Measurements from ENCODE around the gene ATP6V1C2. TPM values are rescaled to one million over a fixed set of nuclear protein-coding genes. Genes with fewer than 3 reads are reported as not detected.

ATP6V1C2 gene
- total RNA-seq, 1 experiment from 2014 or later, result 2.0 TPM

DNA sequence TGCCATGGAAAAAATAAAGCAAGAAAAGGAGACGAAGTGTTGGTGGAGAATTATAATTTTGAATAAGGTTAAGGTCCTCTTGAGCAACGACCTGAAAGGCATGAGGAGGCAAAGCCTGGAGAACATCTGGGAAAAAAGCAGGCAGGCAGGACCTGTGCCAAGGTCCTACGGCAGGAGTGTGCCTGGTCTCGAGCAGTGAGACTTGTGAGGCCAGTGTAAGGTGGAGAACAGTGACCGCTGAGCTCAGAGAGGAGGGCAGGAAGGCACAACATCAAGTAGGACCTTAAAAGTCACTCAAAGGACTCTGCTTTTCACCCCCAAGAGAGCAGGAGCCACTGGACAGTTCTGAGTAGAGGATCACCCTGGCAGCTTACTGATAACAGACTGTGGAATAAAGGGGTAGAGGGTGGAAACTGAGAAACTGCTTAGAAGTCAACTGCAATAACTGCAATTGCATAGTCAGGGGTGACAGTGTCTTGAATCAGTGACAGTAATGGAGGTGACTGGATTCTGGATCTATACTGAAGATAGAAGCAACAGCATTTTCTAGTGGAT, 35.2 kb upstream of the ATP6V1C2 start:
- H3K9me2 ChIP-seq (ENCODE audit: insufficient read depth), result no peaks in the 10 kb centered on the region
- H3K4me2 ChIP-seq (ENCODE audit: low read length), result no peak overlapping the region
- H3K79me2 ChIP-seq (ENCODE audit: insufficient read depth, low read length), result peaks cover 83% of the 10 kb centered on the region
- no peak overlapping the region for H3K9ac ChIP-seq (ENCODE audit: low read length)
- H3K9me3 ChIP-seq (ENCODE audit: control insufficient read depth in 1 of 2, insufficient read depth in 1 of 2, low read depth in 1 of 2, low read length in 2 of 2), result no peaks in the 10 kb centered on the region
- H3K27me3 ChIP-seq (ENCODE audit: insufficient read depth, low read length), result no peaks in the 10 kb centered on the region
- ChIA-PET POLR2A (no interaction called here), CTCF (no interaction called here), RAD21 (ENCODE audit: low non-redundant PET in 1 of 2, low total read pairs in 2 of 2, uncharacterized antibody in 2 of 2, unreplicated experiment in 2 of 2) (no interaction called here)
- no peak for TF ChIP-seq POLR2AphosphoS5 (IDR thresholded peaks at IDR 0.05; ENCODE audit: low read depth, low read length)
- TF ChIP-seq TCF7L2 (IDR thresholded peaks at IDR 0.05; ENCODE audit: borderline replicate concordance, extremely low read depth, insufficient read depth, insufficient read length), result no peak
- no peak for TF ChIP-seq SP1 (IDR thresholded peaks at IDR 0.05; ENCODE audit: low read depth)
- TF ChIP-seq CBX3 (IDR thresholded peaks at IDR 0.05; ENCODE audit: low read depth), result no peak
- no peak for TF ChIP-seq JUND (IDR thresholded peaks at IDR 0.05)
- TF ChIP-seq SIN3A (IDR thresholded peaks at IDR 0.05; ENCODE audit: low read depth), result no peak
- TF ChIP-seq EZH2 (IDR thresholded peaks at IDR 0.05), result no peak
- no peak overlapping the region for H2AFZ ChIP-seq (ENCODE audit: low read depth, low read length, poor library complexity, severe bottlenecking)
- peaks cover 13 to 17% of the 10 kb centered on the region in 2 experiments for H3K36me3 ChIP-seq (ENCODE audit: control insufficient read depth in 1 of 2, insufficient read depth in 2 of 2, low read length in 2 of 2)
- BruUV-seq (replicated peaks), result no TSS peak
- no peak for ATAC-seq
- DNase-seq (ENCODE audit: low read depth, low spot score), result no peak
- no peak overlapping the region for H3K4me3 ChIP-seq (replicated peaks in 1 of 2; ENCODE audit: low read depth in 1 of 2, low read length in 2 of 2)
- peaks cover 11% of the 10 kb centered on the region; the same call in 1 of the 2 replicates for H4K20me1 ChIP-seq (ENCODE audit: insufficient read depth)
- H3K27ac ChIP-seq (ENCODE audit: low read depth, low read length), result no peak overlapping the region
- intact Hi-C loops (cut with micrococcal nuclease), result no loop called here
- peaks cover 13 to 16% of the 10 kb centered on the region in 2 experiments for H3K4me1 ChIP-seq (ENCODE audit: control insufficient read depth in 1 of 2, insufficient read depth in 2 of 2, low read length in 2 of 2)

DNA sequence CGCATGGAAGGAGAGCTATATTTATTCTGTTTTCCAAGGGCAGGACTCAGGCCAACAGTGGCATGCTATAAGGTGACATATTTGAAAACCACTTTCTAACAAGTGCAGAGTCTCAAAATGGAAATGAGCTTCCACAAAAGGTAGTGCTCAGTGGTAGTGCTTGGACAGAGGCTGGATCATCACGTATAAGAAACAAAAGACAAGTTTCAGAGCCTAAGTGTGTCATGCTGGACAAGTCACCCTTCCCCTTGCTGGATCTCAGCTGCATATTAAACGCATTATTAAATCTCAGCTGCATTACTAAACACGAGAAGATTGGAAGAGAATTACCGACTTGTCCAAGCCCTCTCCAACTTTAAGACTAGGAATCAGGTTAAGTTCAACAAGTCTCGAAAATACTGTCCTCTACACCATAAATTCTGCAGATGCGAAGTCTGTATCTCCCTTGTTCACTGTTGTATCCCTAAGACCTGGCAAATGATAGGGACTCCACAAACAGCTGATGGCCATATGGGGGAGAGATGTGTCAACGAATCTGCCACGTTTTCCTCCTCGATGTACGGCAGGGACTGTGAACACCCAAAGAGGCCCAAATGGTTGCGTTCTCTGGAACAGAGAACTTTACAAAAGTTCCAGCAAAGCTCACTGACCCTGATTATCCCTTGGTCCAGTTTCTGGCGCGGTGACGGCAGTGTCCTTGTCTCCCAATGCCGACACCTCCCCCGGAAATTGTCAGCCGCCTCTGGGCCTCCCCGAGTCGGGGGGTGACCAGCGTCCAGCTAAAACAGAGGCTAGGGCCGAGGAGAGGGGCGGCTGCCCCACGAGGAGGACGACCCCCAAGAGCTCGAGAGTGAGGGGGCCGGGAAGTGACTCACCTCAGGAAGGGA, 32.3 kb upstream of the ATP6V1C2 start:
- Histone ChIP-seq H3K36me3 (ENCODE audit: control insufficient read depth in 1 of 2, insufficient read depth in 2 of 2, low read length in 2 of 2) (peaks cover 0 to 9% of the 10 kb centered on the region in 2 experiments; a peak in 1 of 4 replicates), H3K4me3 (replicated peaks in 1 of 2; ENCODE audit: low read depth in 1 of 2, low read length in 2 of 2) (peak overlapping the region; percentile 76 to 96), H3K4me2 (ENCODE audit: low read length) (peak overlapping the region; percentile 85), H3K79me2 (ENCODE audit: insufficient read depth, low read length) (peaks cover 57% of the 10 kb centered on the region), H4K20me1 (ENCODE audit: insufficient read depth) (peaks cover 11% of the 10 kb centered on the region; the same call in 1 of the 2 replicates), H3K9me2 (ENCODE audit: insufficient read depth) (no peaks in the 10 kb centered on the region), H3K27ac (ENCODE audit: low read depth, low read length) (peak overlapping the region; percentile 79), H3K4me1 (ENCODE audit: control insufficient read depth in 1 of 2, insufficient read depth in 2 of 2, low read length in 2 of 2) (peaks cover 13 to 18% of the 10 kb centered on the region in 2 experiments), H2AFZ (ENCODE audit: low read depth, low read length, poor library complexity, severe bottlenecking) (no peak overlapping the region), H3K9me3 (ENCODE audit: control insufficient read depth in 1 of 2, insufficient read depth in 1 of 2, low read depth in 1 of 2, low read length in 2 of 2) (no peaks in the 10 kb centered on the region), H3K9ac (ENCODE audit: low read length) (peak overlapping the region; percentile 98), H3K27me3 (ENCODE audit: insufficient read depth, low read length) (no peaks in the 10 kb centered on the region)
- ATAC-seq (peak; percentile 21), DNase-seq (ENCODE audit: low read depth, low spot score) (no peak)
- no TSS peak for BruUV-seq (replicated peaks)
- no peak for TF ChIP-seq EZH2phosphoT487 (IDR thresholded peaks at IDR 0.05; ENCODE audit: borderline replicate concordance)
- TF ChIP-seq TCF7L2 (IDR thresholded peaks at IDR 0.05; ENCODE audit: borderline replicate concordance, extremely low read depth, insufficient read depth, insufficient read length), result no peak
- intact Hi-C loops (cut with micrococcal nuclease), result no loop called here
- ChIA-PET RAD21 (ENCODE audit: low non-redundant PET in 1 of 2, low total read pairs in 2 of 2, uncharacterized antibody in 2 of 2, unreplicated experiment in 2 of 2) (no interaction called here), POLR2A (no interaction called here), CTCF (interaction anchor here (0.8 kb wide), 1 partner anchor 22 kb away, joined by 3 read pairs; no protein-coding TSS in a partner anchor)

All from HCT116 (cell line).